ENCODE measurements around the gene MAGED2.

DNA sequence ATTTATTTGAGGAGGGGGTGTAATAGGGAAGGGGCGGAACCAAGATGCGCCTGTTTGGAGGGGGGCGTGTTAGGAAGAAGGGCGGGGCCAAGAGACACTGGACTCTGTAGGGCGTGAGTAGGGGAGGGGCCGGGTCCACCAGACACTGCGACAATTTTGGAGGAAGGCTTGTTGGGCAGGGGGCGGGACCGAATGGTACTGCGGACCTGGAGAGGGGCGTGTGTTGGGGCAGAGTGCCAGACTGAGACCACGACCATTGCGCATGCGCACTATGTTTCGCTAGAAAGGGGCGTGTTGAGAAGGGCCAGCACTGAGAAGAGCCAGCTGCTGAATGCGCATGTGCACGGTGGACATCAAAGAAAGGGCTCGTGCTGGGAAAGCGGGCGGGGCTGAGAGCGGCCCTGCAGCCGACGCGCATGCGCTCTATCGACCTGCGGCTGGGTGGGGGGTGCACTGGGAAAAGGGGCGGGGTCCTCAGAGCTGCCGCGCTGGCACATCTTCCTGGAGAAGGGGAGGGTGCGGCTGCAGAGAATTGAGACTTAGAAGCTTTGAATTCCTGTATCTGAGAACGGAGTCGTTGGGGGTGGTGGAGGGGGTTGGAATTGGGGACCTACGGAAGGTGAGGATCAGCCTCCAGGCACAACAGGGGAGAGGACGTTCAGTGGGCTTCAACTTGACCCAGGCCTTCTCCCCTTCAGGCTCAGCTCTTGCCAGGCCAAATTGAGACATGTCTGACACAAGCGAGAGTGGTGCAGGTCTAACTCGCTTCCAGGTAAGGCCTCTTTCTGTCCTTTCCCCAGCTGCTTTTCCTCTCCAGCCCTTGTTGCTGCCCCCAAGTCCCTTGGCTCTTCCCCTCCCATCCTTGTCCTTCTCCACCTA is 1.3 kb downstream of the MAGED2 start:
- TF ChIP-seq, protein P1, sequence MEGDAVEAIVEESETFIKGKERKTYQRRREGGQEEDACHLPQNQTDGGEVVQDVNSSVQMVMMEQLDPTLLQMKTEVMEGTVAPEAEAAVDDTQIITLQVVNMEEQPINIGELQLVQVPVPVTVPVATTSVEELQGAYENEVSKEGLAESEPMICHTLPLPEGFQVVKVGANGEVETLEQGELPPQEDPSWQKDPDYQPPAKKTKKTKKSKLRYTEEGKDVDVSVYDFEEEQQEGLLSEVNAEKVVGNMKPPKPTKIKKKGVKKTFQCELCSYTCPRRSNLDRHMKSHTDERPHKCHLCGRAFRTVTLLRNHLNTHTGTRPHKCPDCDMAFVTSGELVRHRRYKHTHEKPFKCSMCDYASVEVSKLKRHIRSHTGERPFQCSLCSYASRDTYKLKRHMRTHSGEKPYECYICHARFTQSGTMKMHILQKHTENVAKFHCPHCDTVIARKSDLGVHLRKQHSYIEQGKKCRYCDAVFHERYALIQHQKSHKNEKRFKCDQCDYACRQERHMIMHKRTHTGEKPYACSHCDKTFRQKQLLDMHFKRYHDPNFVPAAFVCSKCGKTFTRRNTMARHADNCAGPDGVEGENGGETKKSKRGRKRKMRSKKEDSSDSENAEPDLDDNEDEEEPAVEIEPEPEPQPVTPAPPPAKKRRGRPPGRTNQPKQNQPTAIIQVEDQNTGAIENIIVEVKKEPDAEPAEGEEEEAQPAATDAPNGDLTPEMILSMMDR (IDR thresholded peaks at IDR 0.05), result no peak
- TF ChIP-seq POLR2AphosphoS5 (IDR thresholded peaks at IDR 0.05), result no peak
- no peak for TF ChIP-seq POLR2A (IDR thresholded peaks at IDR 0.05)
- no peak for TF ChIP-seq EP300 (IDR thresholded peaks at IDR 0.05)

All from suprapubic skin (tissue), 4 donors.